ENCODE measurements around the gene PPIL1.

The PPIL1 gene

GRCh38 chr6:36852481-36853147, 22.0 kb downstream of the PPIL1 start:
- FAIRE-seq = no peak

GRCh38 chr6:36851626-36852025, 23.0 kb downstream of the PPIL1 start:
- FAIRE-seq = no peak

- peak; percentile 78 for FAIRE-seq
These were observed 23.4 kb downstream of the PPIL1 start for GRCh38 chr6:36851149-36851614.

- FAIRE-seq = no peak
These were observed 24.6 kb downstream of the PPIL1 start for GRCh38 chr6:36850021-36850420.

- FAIRE-seq = no peak
These were observed 25.8 kb downstream of the PPIL1 start for GRCh38 chr6:36848658-36849441.

GRCh38 chr6:36847991-36848390, 26.6 kb downstream of the PPIL1 start:
- no peak for FAIRE-seq

GRCh38 chr6:36847152-36847551, 27.5 kb downstream of the PPIL1 start:
- no peak for FAIRE-seq

GRCh38 chr6:36845233-36845632, 29.4 kb downstream of the PPIL1 start:
- FAIRE-seq = no peak

- no peak for FAIRE-seq
These were observed 30.1 kb downstream of the PPIL1 start for GRCh38 chr6:36844232-36845170.

GRCh38 chr6:36843170-36843569, 31.4 kb downstream of the PPIL1 start:
- FAIRE-seq = no peak

- no peak for FAIRE-seq
These were observed 32.8 kb downstream of the PPIL1 start for GRCh38 chr6:36841756-36842155.

GRCh38 chr6:36840432-36841403, 33.9 kb downstream of the PPIL1 start:
- no peak for FAIRE-seq

- no peak for FAIRE-seq
These were observed 34.7 kb downstream of the PPIL1 start for GRCh38 chr6:36839749-36840431.

GRCh38 chr6:36838896-36839748, 35.5 kb downstream of the PPIL1 start, which contains the start of gene CPNE5:
Gene CPNE5, minus strand, starts transcription at chr6:36839444. Its CDS starts 67 bp downstream, at chr6:36839377.
- no peak for FAIRE-seq

GRCh38 chr6:36837686-36838085, 36.9 kb downstream of the PPIL1 start:
- no peak for FAIRE-seq

GRCh38 chr6:36837022-36837339, 37.6 kb downstream of the PPIL1 start:
- no peak for FAIRE-seq

- no peak for FAIRE-seq
These were observed 38.2 kb downstream of the PPIL1 start for GRCh38 chr6:36836111-36837021.

- no peak for FAIRE-seq
These were observed 39.8 kb downstream of the PPIL1 start for GRCh38 chr6:36834576-36835341.

Data from G401.6 (cell line).